Measurements from ENCODE around the gene PRDM4. TPM values are rescaled to one million over a fixed set of nuclear protein-coding genes. Genes with fewer than 3 reads are reported as not detected.

Gene PRDM4
- polyA plus RNA-seq, 2 of the 4 experiments (the other 2 are of a cell fraction) = 14.6 to 31.6 TPM

DNA sequence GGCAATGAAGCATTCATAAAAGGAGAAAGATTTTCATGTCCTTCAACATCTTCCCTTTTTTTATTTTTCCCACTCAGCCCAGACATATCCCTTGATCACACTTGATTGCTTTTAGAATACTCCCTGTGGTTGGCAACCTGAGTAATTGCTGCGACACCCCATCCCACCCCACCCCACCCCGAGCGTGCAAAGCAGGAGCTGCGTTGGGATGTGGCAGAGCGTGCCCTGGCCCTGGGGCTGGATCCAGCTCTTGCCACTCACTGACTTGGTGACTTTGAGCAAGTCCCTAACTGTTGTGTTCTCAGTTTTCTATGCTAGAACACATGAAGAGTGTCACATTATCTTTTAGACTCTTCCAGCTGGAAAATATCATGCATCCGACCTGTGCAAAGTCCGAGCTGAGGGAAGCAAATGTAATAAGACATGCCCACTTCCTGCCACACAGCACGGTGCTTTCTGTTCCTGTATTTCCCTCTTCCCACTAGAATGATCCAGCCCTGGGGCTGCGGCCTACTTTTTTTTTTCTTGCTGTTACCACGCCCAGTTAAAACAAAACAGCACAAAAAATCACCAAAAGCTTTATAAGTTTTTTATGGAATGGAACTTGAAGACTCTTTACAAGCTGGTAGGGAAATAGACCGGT lies 17.6 kb upstream of the PRDM4 start:
- TF ChIP-seq HOXA7 (CRISPR knock-in tag; IDR thresholded peaks at IDR 0.05) (no peak), PHF8 (IDR thresholded peaks at IDR 0.05; ENCODE audit: borderline replicate concordance, low read depth) (no peak), FOSL2 (IDR thresholded peaks at IDR 0.05) (no peak), FOSL2 (CRISPR knock-in tag; IDR thresholded peaks at IDR 0.05) (no peak), KDM1A (IDR thresholded peaks at IDR 0.05; ENCODE audit: low read depth) (no peak), HOXB13 (CRISPR knock-in tag; IDR thresholded peaks at IDR 0.05; ENCODE audit: low read depth) (no peak), HDAC2 (IDR thresholded peaks at IDR 0.05) (no peak), MAFK (IDR thresholded peaks at IDR 0.05; ENCODE audit: partially characterized antibody) (no peak), CBX2 (IDR thresholded peaks at IDR 0.05; ENCODE audit: borderline replicate concordance, low read depth) (no peak)
- TF ChIP-seq, protein P1, sequence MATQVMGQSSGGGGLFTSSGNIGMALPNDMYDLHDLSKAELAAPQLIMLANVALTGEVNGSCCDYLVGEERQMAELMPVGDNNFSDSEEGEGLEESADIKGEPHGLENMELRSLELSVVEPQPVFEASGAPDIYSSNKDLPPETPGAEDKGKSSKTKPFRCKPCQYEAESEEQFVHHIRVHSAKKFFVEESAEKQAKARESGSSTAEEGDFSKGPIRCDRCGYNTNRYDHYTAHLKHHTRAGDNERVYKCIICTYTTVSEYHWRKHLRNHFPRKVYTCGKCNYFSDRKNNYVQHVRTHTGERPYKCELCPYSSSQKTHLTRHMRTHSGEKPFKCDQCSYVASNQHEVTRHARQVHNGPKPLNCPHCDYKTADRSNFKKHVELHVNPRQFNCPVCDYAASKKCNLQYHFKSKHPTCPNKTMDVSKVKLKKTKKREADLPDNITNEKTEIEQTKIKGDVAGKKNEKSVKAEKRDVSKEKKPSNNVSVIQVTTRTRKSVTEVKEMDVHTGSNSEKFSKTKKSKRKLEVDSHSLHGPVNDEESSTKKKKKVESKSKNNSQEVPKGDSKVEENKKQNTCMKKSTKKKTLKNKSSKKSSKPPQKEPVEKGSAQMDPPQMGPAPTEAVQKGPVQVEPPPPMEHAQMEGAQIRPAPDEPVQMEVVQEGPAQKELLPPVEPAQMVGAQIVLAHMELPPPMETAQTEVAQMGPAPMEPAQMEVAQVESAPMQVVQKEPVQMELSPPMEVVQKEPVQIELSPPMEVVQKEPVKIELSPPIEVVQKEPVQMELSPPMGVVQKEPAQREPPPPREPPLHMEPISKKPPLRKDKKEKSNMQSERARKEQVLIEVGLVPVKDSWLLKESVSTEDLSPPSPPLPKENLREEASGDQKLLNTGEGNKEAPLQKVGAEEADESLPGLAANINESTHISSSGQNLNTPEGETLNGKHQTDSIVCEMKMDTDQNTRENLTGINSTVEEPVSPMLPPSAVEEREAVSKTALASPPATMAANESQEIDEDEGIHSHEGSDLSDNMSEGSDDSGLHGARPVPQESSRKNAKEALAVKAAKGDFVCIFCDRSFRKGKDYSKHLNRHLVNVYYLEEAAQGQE (IDR thresholded peaks at IDR 0.05) = no peak
- POLR2A ChIA-PET = no interaction called here
- no peak for DNase-seq (ENCODE audit: low read depth in 1 of 2, low spot score in 1 of 2)
- no peak for FAIRE-seq
- 33% methylated on average over 11 of the region's 11 CpGs for WGBS (ENCODE audit: missing lambda C conversion rate)
- Histone ChIP-seq H3K27ac (no peak overlapping the region), H3K4me2 (no peak overlapping the region), H3K4me3 (no peak overlapping the region), H3K9me3 (no peaks in the 10 kb centered on the region), H3K4me1 (no peaks in the 10 kb centered on the region)
- CTCF ChIA-PET = interaction anchor here (2.1 kb wide), 1 partner anchor 10 kb away, joined by 6 read pairs; no protein-coding TSS in a partner anchor
- no peak for ATAC-seq

DNA sequence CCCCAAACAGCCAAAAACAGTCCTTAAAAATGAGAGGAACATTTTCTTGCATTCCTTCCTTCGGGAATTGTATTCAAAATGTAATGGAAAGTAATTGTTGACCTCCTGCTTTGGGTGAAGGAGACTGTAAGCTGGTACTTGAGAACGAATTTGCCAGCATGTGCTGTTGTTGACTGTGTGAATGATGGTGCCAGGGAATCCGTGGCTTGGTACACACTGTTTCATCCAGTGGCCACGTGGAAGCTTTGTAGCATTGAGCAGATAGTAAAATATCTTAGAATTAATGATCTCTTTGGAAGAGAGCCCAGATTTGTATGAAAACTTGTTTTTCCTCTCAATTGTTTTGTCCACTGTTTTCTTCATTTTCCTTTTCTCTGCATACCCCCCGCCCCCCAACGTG lies 15.2 kb upstream of the PRDM4 start:
- no peaks in the 10 kb centered on the region for H3K4me1 ChIP-seq
- H3K4me2 ChIP-seq = no peak overlapping the region
- ATAC-seq (no peak), FAIRE-seq (no peak), DNase-seq (ENCODE audit: low read depth in 1 of 2, low spot score in 1 of 2) (no peak)
- CTCF ChIA-PET = interaction anchor here (2.0 kb wide), 1 partner anchor 136 kb away, joined by 5 read pairs; no protein-coding TSS in a partner anchor
- no peaks in the 10 kb centered on the region for H3K9me3 ChIP-seq
- no peak overlapping the region for H3K27ac ChIP-seq
- TF ChIP-seq HOXA7 (CRISPR knock-in tag; IDR thresholded peaks at IDR 0.05) (no peak), MYC (IDR thresholded peaks at IDR 0.05; ENCODE audit: borderline replicate concordance, low read length) (no peak)
- TF ChIP-seq, protein P2, sequence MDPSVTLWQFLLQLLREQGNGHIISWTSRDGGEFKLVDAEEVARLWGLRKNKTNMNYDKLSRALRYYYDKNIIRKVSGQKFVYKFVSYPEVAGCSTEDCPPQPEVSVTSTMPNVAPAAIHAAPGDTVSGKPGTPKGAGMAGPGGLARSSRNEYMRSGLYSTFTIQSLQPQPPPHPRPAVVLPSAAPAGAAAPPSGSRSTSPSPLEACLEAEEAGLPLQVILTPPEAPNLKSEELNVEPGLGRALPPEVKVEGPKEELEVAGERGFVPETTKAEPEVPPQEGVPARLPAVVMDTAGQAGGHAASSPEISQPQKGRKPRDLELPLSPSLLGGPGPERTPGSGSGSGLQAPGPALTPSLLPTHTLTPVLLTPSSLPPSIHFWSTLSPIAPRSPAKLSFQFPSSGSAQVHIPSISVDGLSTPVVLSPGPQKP (IDR thresholded peaks at IDR 0.05; ENCODE audit: low read depth, low read length) = no peak
- no peak overlapping the region for H3K4me3 ChIP-seq
- POLR2A ChIA-PET = no interaction called here
- 1% methylated on average over 6 of the region's 6 CpGs for WGBS (ENCODE audit: missing lambda C conversion rate)

DNA sequence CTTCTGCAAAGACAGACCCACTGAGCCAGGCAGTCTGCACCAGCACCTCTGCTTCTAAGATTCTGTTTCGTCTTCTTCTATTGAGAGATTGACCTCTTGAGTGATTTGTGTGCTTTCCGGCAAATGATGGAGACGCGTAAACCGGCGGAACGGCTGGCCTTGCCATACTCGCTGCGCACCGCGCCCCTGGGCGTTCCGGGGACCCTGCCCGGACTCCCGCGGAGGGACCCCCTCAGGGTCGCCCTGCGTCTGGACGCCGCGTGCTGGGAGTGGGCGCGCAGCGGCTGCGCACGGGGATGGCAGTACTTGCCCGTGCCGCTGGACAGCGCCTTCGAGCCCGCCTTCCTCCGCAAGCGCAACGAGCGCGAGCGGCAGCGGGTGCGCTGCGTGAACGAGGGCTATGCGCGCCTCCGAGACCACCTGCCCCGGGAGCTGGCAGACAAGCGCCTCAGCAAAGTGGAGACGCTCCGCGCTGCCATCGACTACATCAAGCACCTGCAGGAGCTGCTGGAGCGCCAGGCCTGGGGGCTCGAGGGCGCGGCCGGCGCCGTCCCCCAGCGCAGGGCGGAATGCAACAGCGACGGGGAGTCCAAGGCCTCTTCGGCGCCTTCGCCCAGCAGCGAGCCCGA lies 14.3 kb upstream of the PRDM4 start:
- WGBS (ENCODE audit: missing lambda C conversion rate) = 69% methylated on average over 45 of the region's 66 CpGs
- FAIRE-seq (no peak), DNase-seq (ENCODE audit: low read depth in 1 of 2, low spot score in 1 of 2) (no peak), ATAC-seq (no peak)
- Histone ChIP-seq H3K4me2 (no peak overlapping the region), H3K9me3 (no peaks in the 10 kb centered on the region), H3K4me3 (no peak overlapping the region), H3K27ac (no peak overlapping the region), H3K4me1 (no peaks in the 10 kb centered on the region)
- TF ChIP-seq HOXB5 (CRISPR knock-in tag; IDR thresholded peaks at IDR 0.05) = no peak
- no peak for TF ChIP-seq FOSL2 (IDR thresholded peaks at IDR 0.05)
- TF ChIP-seq FOSL2 (CRISPR knock-in tag; IDR thresholded peaks at IDR 0.05) = no peak
- TF ChIP-seq, protein P3, sequence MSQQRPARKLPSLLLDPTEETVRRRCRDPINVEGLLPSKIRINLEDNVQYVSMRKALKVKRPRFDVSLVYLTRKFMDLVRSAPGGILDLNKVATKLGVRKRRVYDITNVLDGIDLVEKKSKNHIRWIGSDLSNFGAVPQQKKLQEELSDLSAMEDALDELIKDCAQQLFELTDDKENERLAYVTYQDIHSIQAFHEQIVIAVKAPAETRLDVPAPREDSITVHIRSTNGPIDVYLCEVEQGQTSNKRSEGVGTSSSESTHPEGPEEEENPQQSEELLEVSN (IDR thresholded peaks at IDR 0.05; ENCODE audit: borderline replicate concordance, low read depth) = no peak
- TF ChIP-seq EP300 (IDR thresholded peaks at IDR 0.05) = no peak
- CTCF ChIA-PET = interaction anchor here (0.7 to 2.0 kb wide), 2 partner anchors 18 to 137 kb away, joined by 3 to 5 read pairs; no protein-coding TSS in a partner anchor
- POLR2A ChIA-PET = no interaction called here

All from A549 (cell line).